Gastroesophageal sphincter (tissue), 4 donors: ENCODE measurements around the gene SLC7A8. TPM values are rescaled to one million over a fixed set of nuclear protein-coding genes. Genes with fewer than 3 reads are reported as not detected.

ENCODE experiments used
- ATAC-seq: fragments of 150-250 bp; one replicate; pipeline ENCODE4 v1.9.1; 2016; ENCODE audit warnings: mild to moderate bottlenecking, moderate library complexity
- H3K27ac ChIP-seq, 4 donors: fragments of 200-600 bp; sonication (generic) in 3 of 4; 1 replicate in 3 of 4; 2 replicates in 1 of 4; pipeline ENCODE4 v1.5.1; 2016 to 2019
- H3K27me3 ChIP-seq: fragments of 200-600 bp; sonication (generic); one replicate; pipeline ENCODE4 v1.5.1; 2019
- H3K36me3 ChIP-seq, 2 donors: fragments of 200-600 bp; sonication (generic); one replicate each; pipeline ENCODE4 v1.5.1; 2019; ENCODE audit warnings: control low read depth in 1 of 2
- H3K4me1 ChIP-seq, 3 donors: fragments of 200-600 bp; sonication (generic); 1 replicate in 2 of 3; 2 replicates in 1 of 3; pipeline ENCODE4 v1.5.1; 2016 to 2019; ENCODE audit warnings: control low read depth in 2 of 3
- H3K4me3 ChIP-seq, 2 donors: fragments of 200-600 bp; sonication (generic); one replicate each; pipeline ENCODE4 v1.5.1; 2019; ENCODE audit warnings: mild to moderate bottlenecking in 1 of 2, moderate library complexity in 1 of 2
- H3K9me3 ChIP-seq, 3 donors: fragments of 200-600 bp; sonication (generic); one replicate each; pipeline ENCODE4 v1.5.1; 2017 to 2019; ENCODE audit warnings: control low read depth in 2 of 3
- EP300 ChIP-seq: sonication (generic); formaldehyde crosslinking; IDR thresholded peaks from one replicate; pipeline ENCODE4 v1.6.1; 2017; ENCODE audit warnings: antibody characterized with exemption, mild to moderate bottlenecking
- POLR2A ChIP-seq, 2 donors: fragments of 450-650 bp; IDR thresholded peaks; one replicate each; pipeline ENCODE4 v1.6.1; 2017; ENCODE audit warnings: antibody characterized with exemption in 2 of 2, mild to moderate bottlenecking in 2 of 2, moderate library complexity in 1 of 2
- POLR2AphosphoS5 ChIP-seq: sonication (generic); formaldehyde crosslinking; IDR thresholded peaks from one replicate; pipeline ENCODE4 v1.6.1; 2017; ENCODE audit warnings: antibody characterized with exemption
- WGBS, 2 donors: methylation state at CpG; one replicate each; pipeline ENCODE4 v1.1.5; 2018; ENCODE audit warnings: low coverage in 1 of 2; 5-methylcytosine and 5-hydroxymethylcytosine counted together
- total RNA-seq, 4 donors: library from RNA; depleted of rRNA; stranded (reverse); fragments of >200 nt; gene quantifications; one replicate each; pipeline ENCODE4 v1.1.0, GENCODE V29; 2016
- TF ChIP-seq, protein P1 (sequence below), 4 experiments: fragments of 200-600 bp in 2 of 4; fragments of 450-650 bp in 2 of 4; sonication (generic) in 1 of 4; IDR thresholded peaks; one replicate each; pipeline ENCODE4 v1.5.1; 2017 to 2019; ENCODE audit warnings: antibody characterized with exemption in 4 of 4, mild to moderate bottlenecking in 2 of 4, moderate library complexity in 2 of 4

The SLC7A8 gene
- total RNA-seq, 4 donors from 2014 or later = 21.6 to 56.7 (median 32.2) TPM

DNA sequence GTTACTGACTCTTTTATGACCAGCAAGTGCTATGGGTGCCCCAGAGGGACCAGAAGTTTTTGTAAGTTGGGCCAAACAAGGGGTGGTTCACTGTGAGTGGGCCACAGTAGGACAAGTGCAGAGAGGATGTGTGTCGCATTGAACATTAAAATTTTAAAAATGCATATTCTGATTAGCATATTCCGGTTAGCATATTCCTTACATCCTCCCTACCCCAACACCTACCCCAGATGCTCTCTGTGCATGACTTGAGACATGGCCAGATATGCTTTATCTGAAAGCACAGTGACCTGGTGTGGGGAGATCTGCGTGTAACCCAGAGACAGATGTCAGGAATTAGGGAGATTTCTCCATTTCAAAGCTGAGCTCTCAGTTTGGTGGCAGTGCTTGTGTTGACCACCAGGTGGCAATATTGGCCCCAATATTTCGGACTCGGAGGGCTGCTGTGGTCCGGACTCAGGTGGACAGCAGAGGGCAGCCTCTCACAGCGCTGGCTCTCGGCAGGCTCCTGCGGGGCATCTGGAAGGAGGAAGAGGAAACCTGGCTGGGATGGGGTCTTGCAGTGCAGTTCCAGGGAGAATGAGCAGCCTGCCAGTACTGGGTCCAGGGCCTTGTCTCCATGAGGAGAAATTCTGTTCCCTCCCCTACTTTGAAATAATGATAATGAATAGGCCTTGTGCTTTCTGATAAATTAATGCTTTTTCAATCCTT lies 62.8 kb downstream of the SLC7A8 start:
- ATAC-seq = peak; percentile 83
- 59 to 83% methylated on average over 2 to 3 of the region's 9 CpGs for WGBS, 2 donors
- Histone ChIP-seq H3K4me3 (no peak overlapping the region), H3K36me3 (no peaks in the 10 kb centered on the region), H3K4me1 (peaks cover 0 to 28% (median 0%) of the 10 kb centered on the region in 3 donors), H3K9me3 (no peaks in the 10 kb centered on the region), H3K27me3 (peaks cover 26% of the 10 kb centered on the region), H3K27ac (peak overlapping the region in 2 of 4 donors; percentile 38 to 42)
- no peak for TF ChIP-seq POLR2AphosphoS5
- TF ChIP-seq EP300 = no peak
- TF ChIP-seq POLR2A (IDR thresholded peaks at IDR 0.05) = no peak
- TF ChIP-seq, protein P1, sequence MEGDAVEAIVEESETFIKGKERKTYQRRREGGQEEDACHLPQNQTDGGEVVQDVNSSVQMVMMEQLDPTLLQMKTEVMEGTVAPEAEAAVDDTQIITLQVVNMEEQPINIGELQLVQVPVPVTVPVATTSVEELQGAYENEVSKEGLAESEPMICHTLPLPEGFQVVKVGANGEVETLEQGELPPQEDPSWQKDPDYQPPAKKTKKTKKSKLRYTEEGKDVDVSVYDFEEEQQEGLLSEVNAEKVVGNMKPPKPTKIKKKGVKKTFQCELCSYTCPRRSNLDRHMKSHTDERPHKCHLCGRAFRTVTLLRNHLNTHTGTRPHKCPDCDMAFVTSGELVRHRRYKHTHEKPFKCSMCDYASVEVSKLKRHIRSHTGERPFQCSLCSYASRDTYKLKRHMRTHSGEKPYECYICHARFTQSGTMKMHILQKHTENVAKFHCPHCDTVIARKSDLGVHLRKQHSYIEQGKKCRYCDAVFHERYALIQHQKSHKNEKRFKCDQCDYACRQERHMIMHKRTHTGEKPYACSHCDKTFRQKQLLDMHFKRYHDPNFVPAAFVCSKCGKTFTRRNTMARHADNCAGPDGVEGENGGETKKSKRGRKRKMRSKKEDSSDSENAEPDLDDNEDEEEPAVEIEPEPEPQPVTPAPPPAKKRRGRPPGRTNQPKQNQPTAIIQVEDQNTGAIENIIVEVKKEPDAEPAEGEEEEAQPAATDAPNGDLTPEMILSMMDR (IDR thresholded peaks at IDR 0.05) = peak in 3 of 4 experiments; percentile 100

DNA sequence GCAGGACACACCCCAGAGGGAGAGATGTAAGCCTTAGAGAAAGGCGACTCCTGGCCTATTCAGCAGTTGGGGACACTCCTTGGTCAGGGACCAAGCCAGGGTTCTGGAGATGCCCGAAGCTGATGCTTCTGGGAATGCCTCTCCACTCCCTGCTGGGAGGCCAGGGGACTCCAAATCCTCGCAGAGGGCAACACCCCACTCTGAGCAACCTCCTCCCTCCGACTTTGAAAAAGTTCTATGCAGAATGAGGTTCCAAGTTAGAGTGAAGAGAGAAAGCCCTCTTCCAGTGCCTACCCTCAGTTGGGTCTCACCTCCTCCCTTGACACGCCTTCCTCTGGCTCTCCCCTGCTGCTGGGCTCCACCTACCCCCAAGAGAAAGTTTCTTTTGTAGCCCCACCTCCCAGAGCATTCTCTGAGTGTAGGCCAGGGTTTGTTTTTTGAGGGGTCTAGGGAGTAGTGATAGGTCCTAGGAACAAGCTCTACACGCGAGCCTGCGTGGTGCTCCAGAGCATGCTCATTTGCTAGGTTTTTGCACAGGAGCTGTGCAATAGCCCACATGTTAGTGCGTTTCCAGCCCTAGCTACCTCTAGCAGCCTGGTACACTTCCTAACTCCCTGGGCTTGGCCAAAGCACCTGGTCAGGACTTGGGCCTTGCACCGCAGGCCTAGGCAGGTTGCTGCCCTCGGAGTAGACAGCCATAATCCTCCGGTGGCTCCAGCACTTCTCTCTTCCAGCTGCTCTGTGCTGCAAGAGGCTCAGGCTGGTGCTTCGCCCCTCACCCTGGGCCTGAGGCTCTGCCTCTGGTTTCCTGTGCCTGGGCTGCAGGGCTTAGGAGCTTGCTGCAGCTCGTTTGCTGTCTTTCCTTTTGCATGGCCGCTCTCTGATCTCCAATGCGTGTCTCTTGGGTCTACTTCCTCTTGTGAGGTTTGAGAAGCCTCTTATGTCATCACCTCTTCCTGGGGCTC lies 63.8 kb downstream of the SLC7A8 start:
- WGBS, 2 donors = 57 to 81% methylated on average over 3 to 8 of the region's 16 CpGs
- peaks cover 26% of the 10 kb centered on the region for H3K27me3 ChIP-seq
- no peak for ATAC-seq
- peaks cover 0 to 24% (median 0%) of the 10 kb centered on the region in 3 donors for H3K4me1 ChIP-seq
- no peaks in the 10 kb centered on the region for H3K36me3 ChIP-seq
- H3K4me3 ChIP-seq = no peak overlapping the region
- H3K27ac ChIP-seq = no peak overlapping the region
- TF ChIP-seq POLR2AphosphoS5 (no peak), POLR2A (IDR thresholded peaks at IDR 0.05) (no peak), EP300 (no peak)
- TF ChIP-seq, protein P1 (IDR thresholded peaks at IDR 0.05) = no peak
- no peaks in the 10 kb centered on the region for H3K9me3 ChIP-seq

DNA sequence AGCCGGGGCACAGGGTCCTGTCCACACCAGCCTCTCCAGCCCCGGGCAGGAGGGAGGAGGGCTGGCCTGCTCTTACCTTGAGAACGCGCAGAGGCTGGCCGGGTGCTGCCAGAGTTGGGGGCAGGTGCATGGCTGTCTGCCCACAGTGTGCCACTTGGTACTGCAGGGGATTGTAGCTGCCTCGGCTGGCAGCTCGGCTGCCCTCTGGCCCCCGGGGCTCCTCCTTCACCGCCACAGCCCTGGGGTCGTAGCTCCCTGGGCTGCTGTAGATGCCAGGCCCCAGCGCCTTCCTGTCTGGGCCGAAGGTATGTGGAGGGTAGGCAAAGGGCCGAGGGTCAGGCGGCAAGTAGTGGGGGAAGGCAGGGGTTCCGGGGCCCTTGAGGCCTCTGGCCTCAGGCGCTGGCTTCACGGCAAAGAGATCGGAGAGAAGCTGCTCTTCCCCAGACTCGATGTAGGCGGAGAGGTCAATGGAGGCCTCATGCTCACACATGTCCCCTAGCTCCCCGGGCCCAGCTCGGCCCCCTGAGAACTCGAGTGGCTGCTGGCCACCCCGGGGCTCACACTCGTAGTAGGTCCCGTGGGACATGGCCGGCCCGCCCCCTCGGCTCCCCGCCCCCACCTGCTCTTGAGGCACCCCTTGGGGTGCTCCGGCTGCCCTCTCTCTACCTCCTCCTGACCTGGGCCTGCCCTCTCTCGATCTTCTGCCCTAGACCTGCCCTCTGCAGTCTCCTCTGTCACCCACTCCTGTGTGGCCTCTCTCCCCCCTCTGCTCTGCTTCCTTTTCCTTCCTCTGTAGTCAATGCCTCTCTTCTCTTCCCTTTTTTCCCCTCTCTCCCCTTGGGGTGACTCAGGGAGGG lies 64.7 kb downstream of the SLC7A8 start, which contains the start of gene CEBPE:
CEBPE (minus strand) TSS at position 750 of the 857 bp plus-strand sequence; CDS start at position 586, 164 bp downstream.
- Histone ChIP-seq H3K27me3 (peaks cover 33% of the 10 kb centered on the region), H3K27ac (no peak within 1 kb of the TSS), H3K9me3 (no peaks in the 10 kb centered on the region), H3K4me1 (peaks cover 0 to 20% (median 0%) of the 10 kb centered on the region in 3 donors), H3K4me3 (no peak within 1 kb of the TSS), H3K36me3 (no peaks in the 10 kb centered on the region)
- no peak for TF ChIP-seq EP300
- TF ChIP-seq POLR2AphosphoS5 = no peak
- TF ChIP-seq, protein P1 (IDR thresholded peaks at IDR 0.05) = no peak
- TF ChIP-seq POLR2A (IDR thresholded peaks at IDR 0.05) = peak in 1 of 2 donors; percentile 9
- ATAC-seq = no peak
- 40 to 70% methylated on average over 1 to 5 of the region's 32 CpGs for WGBS, 2 donors

DNA sequence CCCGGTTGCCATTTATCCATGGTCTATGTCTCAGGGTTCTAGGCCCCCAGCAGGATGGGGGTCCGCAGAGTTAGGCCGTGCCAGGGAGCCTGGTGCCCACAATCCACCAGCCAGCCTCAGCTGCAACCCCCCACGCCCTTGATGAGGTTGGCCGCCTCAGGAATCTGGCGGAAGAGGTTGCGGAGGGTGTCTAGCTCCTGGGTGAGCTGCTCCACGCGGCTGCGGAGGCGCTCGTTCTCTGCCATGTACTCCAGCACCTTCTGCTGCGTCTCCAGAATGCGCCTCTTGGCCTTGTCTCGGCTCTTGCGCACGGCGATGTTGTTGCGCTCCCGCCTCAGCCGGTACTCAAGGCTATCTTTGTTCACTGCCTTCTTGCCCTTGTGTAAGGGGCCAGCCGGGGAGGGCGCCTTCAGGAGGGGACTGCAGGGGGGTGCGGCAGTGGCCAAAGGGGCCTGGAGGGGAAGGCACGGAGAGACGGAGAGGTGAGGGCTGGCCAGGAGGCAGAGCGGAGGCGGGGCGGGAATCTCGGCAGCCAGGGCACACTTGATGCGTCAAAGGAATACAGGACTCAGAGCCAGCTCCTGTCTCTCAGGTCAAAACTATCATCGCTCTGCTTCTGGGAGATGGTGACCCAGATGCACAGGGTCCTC lies 66.0 kb downstream of the SLC7A8 start:
- H3K36me3 ChIP-seq = no peaks in the 10 kb centered on the region
- ATAC-seq = no peak
- 100% methylated on average over 2 of the region's 32 CpGs; no CpG with 5 or more reads in 1 of the 2 donors for WGBS, 2 donors
- H3K9me3 ChIP-seq = no peaks in the 10 kb centered on the region
- H3K27me3 ChIP-seq = peaks cover 45% of the 10 kb centered on the region
- TF ChIP-seq POLR2A (IDR thresholded peaks at IDR 0.05) (no peak), EP300 (no peak), POLR2AphosphoS5 (no peak)
- TF ChIP-seq, protein P1 (IDR thresholded peaks at IDR 0.05) = no peak
- no peak overlapping the region for H3K4me3 ChIP-seq
- H3K27ac ChIP-seq = no peak overlapping the region
- peaks cover 0 to 14% (median 0%) of the 10 kb centered on the region in 3 donors for H3K4me1 ChIP-seq
